Ovary (tissue), 9 donors: ENCODE data around the gene ATL1. TPM values are rescaled to one million over a fixed set of nuclear protein-coding genes. Genes with fewer than 3 reads are reported as not detected.

ENCODE experiments used
- DNase-seq, 5 donors: peaks; one replicate each; pipeline ENCODE4 v3.0.0-alpha.2; 2019 to 2020
- H3K27ac ChIP-seq, 2 donors: fragments of 200-600 bp; one replicate each; pipeline versions ENCODE4 v1.5.1 to v1.8.0; 2019 to 2022
- H3K27me3 ChIP-seq: fragments of 200-600 bp; one replicate; pipeline ENCODE4 v1.8.0; 2022
- H3K36me3 ChIP-seq: fragments of 200-600 bp; sonication (generic); one replicate; pipeline ENCODE4 v1.5.1; 2019
- H3K4me1 ChIP-seq: one replicate; pipeline ENCODE4 v1.8.1; 2013; ENCODE audit warnings: mild to moderate bottlenecking, moderate library complexity; ENCODE audit not compliant: insufficient read depth
- H3K4me3 ChIP-seq: fragments of 200-600 bp; sonication (generic); one replicate; pipeline ENCODE4 v1.5.1; 2017
- H3K9me3 ChIP-seq, 2 donors: fragments of 200-600 bp in 1 of 2; sonication (generic) in 1 of 2; one replicate each; pipeline versions ENCODE4 v1.5.1 to v1.8.1; 2013 to 2019; ENCODE audit warnings: mild to moderate bottlenecking in 1 of 2, moderate library complexity in 1 of 2
- EP300 ChIP-seq: sonication (generic); formaldehyde crosslinking; IDR thresholded peaks from one replicate; pipeline ENCODE4 v1.6.1; 2017; ENCODE audit warnings: antibody characterized with exemption
- POLR2A ChIP-seq: fragments of 450-650 bp; IDR thresholded peaks from one replicate; pipeline ENCODE4 v1.6.1; 2017; ENCODE audit warnings: antibody characterized with exemption, mild to moderate bottlenecking, moderate library complexity
- WGBS, 3 donors: extraction: QIAGEN DNeasy Blood & Tissue Kit in 1 of 3; methylation state at CpG; one replicate each; pipeline versions ENCODE4 v1.1.5 to v1.1.7; 2013 to 2017; 5-methylcytosine and 5-hydroxymethylcytosine counted together
- intact Hi-C, 4 donors: fragments of 100-400 bp; cut with DNase I; formaldehyde crosslinking; loops; one replicate each; pipeline versions ENCODE4 v1.11.0 to v1.15.1; 2022 to 2023
- polyA plus RNA-seq, 2 donors: library from polyadenylated mRNA; stranded (reverse); fragments of 200-250 nt in 1 of 2; fragments of 350-450 nt in 1 of 2; fragmentation: Illumina TruSeq in 1 of 2; extraction: RNeasy Lipid Tissue Mini Kit (QIAGEN cat#74804) in 1 of 2; gene quantifications; one replicate each; pipeline ENCODE4 v1.2.3, GENCODE V29; 2013 to 2014
- total RNA-seq, 7 donors: library from RNA; depleted of rRNA in 2 of 7; stranded (reverse); fragments of >200 nt in 2 of 7; fragmentation: NEBNext Ultra II Directional in 3 of 7; extraction: Animal tissue kit (Norgen Biotek cat#: 25700) in 3 of 7; gene quantifications; one replicate each; pipeline versions ENCODE4 v1.1.0 to v1.2.4, GENCODE V29; 2016 to 2023
- TF ChIP-seq, protein P1 (sequence below), 3 donors: fragments of 450-650 bp in 2 of 3; fragments of 200-600 bp in 1 of 3; IDR thresholded peaks; one replicate each; pipeline versions ENCODE4 v1.5.1 to v1.8.0; 2016 to 2022; ENCODE audit warnings: antibody characterized with exemption in 3 of 3, mild to moderate bottlenecking in 1 of 3
- donor health status: DM: no; HTN: no; CAD: no; lungs with moderate emphysema.
- donor health status: DM: no; HTN: no; CAD: no.
- donor health status: Bipolar disorder and iron deficiency.
- donor health status: DM: yes; HTN: yes; CAD: no.
- donor health status: DM: no; HTN: no; CAD: no.
- donor health status: DM: yes; HTN: yes; CAD: no.

Gene ATL1
- total and polyA plus RNA-seq, 9 donors: 6.6 to 11.8 (median 10.7) TPM

DNA sequence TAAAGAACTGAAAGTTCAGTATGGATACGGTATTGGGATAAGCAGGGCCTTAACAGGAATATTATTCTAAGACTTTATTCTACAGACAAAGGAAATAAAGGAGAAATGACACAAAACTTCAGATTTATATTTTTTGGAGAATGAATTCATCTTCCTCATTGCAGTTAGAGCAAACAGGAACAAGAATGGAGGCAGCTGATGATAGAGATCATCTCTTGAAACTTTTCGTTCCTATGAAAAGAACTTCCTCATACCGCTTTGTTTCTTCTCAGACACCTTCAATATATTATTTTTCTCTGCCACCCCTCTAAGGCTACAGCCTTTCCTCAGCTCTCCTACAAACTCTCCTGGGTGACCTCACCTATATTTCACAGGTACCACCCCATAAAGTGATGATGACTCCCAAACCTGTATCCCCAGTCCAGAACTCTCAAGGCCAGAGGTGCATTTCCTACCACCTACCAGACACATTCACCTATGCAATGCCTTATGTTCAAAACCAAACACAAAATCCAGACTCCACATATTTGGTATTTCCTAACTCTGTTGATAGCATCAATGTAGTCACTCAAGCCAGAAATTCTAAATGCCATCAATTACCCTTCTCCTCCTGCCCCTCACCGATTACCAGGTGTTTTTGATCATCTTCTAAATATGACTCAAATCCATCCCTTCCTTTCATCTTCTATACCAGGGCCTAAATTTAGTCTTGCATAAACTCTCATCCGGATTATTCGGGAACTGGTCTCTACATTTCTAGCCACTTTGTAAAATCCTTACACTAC is 35.0 kb upstream of the ATL1 start:
- Histone ChIP-seq H3K36me3 (no peaks in the 10 kb centered on the region), H3K4me1 (peaks cover 7% of the 10 kb centered on the region), H3K27me3 (no peaks in the 10 kb centered on the region), H3K4me3 (no peak overlapping the region), H3K9me3 (no peaks in the 10 kb centered on the region), H3K27ac (no peak overlapping the region)
- intact Hi-C loops: loop anchor here in 1 of 4 donors (2.0 kb wide), 1 partner anchor 74 kb away; no protein-coding TSS in a partner anchor
- no peak for DNase-seq
- TF ChIP-seq POLR2A: no peak
- TF ChIP-seq, protein P1, sequence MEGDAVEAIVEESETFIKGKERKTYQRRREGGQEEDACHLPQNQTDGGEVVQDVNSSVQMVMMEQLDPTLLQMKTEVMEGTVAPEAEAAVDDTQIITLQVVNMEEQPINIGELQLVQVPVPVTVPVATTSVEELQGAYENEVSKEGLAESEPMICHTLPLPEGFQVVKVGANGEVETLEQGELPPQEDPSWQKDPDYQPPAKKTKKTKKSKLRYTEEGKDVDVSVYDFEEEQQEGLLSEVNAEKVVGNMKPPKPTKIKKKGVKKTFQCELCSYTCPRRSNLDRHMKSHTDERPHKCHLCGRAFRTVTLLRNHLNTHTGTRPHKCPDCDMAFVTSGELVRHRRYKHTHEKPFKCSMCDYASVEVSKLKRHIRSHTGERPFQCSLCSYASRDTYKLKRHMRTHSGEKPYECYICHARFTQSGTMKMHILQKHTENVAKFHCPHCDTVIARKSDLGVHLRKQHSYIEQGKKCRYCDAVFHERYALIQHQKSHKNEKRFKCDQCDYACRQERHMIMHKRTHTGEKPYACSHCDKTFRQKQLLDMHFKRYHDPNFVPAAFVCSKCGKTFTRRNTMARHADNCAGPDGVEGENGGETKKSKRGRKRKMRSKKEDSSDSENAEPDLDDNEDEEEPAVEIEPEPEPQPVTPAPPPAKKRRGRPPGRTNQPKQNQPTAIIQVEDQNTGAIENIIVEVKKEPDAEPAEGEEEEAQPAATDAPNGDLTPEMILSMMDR (IDR thresholded peaks at IDR 0.05): no peak
- no peak for TF ChIP-seq EP300
- 89 to 92% (median 90%) methylated on average over 6 of the region's 6 CpGs for WGBS, 3 donors

- Histone ChIP-seq H3K36me3 (no peaks in the 10 kb centered on the region), H3K27me3 (no peaks in the 10 kb centered on the region), H3K4me3 (no peak overlapping the region), H3K9me3 (no peaks in the 10 kb centered on the region), H3K4me1 (peaks cover 10% of the 10 kb centered on the region), H3K27ac (no peak overlapping the region)
- WGBS, 3 donors: 87 to 94% (median 94%) methylated on average over 1 of the region's 1 CpG
- no peak for DNase-seq
- no peak for TF ChIP-seq EP300
- TF ChIP-seq, protein P1 (IDR thresholded peaks at IDR 0.05): no peak
- no peak for TF ChIP-seq POLR2A
- intact Hi-C loops: no loop called here
Observed at GRCh38 chr14:50528000-50528399, 31.9 kb upstream of the ATL1 start.

- H3K4me1 ChIP-seq: peaks cover 11% of the 10 kb centered on the region
- no peak for DNase-seq
- H3K9me3 ChIP-seq: no peaks in the 10 kb centered on the region
- H3K36me3 ChIP-seq: no peaks in the 10 kb centered on the region
- TF ChIP-seq, protein P1 (IDR thresholded peaks at IDR 0.05): no peak
- TF ChIP-seq POLR2A: no peak
- no peak for TF ChIP-seq EP300
- no peak overlapping the region for H3K4me3 ChIP-seq
- H3K27ac ChIP-seq: no peak overlapping the region
- H3K27me3 ChIP-seq: no peaks in the 10 kb centered on the region
- intact Hi-C loops: loop anchor here in 1 of 4 donors (5.0 to 10.0 kb wide), 2 partner anchors 135 to 187 kb away; partner anchors contain the start of gene CDKL1
- WGBS, 3 donors: 69 to 72% (median 69%) methylated on average over 6 of the region's 6 CpGs
Observed at GRCh38 chr14:50529288-50530179, 30.4 kb upstream of the ATL1 start.

DNA sequence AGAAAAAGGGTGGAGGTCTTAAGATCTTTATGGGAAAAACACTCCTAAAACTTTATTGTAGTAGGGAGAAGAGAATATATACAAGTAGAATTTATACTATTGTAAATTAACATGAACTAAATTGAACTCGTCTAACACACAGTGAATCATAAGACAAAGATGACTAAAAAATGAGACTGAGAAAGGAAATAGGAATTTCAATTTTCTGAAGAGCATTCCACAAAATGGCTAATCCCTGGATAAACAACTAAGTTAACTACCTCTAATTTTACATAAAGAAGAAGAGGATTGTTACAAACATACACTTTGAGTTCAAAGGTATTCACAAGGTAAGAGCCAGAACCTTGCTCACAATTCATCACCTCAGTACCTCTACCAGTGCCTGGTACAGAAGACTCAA is 29.6 kb upstream of the ATL1 start:
- 7 to 14% (median 7%) methylated on average over 1 of the region's 1 CpG for WGBS, 3 donors
- DNase-seq: no peak
- Histone ChIP-seq H3K27me3 (no peaks in the 10 kb centered on the region), H3K4me1 (peaks cover 11% of the 10 kb centered on the region), H3K4me3 (peak overlapping the region; percentile 85), H3K27ac (no peak overlapping the region), H3K9me3 (no peaks in the 10 kb centered on the region), H3K36me3 (no peaks in the 10 kb centered on the region)
- TF ChIP-seq POLR2A: no peak
- no peak for TF ChIP-seq EP300
- TF ChIP-seq, protein P1 (IDR thresholded peaks at IDR 0.05): no peak
- intact Hi-C loops: loop anchor here in 1 of 4 donors (5.0 to 10.0 kb wide), 2 partner anchors 136 to 188 kb away; partner anchors contain the start of gene CDKL1
